ENCODE results near the gene RNASEH2C.

- TF ChIP-seq POLR2AphosphoS5 (IDR thresholded peaks at IDR 0.05; ENCODE audit: low read depth, low read length), result no peak
- TF ChIP-seq TAF1 (IDR thresholded peaks at IDR 0.05; ENCODE audit: borderline replicate concordance, low read depth, low read length), result no peak
- no peak for TF ChIP-seq RAD21 (IDR thresholded peaks at IDR 0.05; ENCODE audit: low read length)
- no peak for TF ChIP-seq IRF3 (IDR thresholded peaks at IDR 0.05; ENCODE audit: low read depth, low read length)
- no peak for TF ChIP-seq MXI1 (IDR thresholded peaks at IDR 0.05; ENCODE audit: low read depth, low read length)
- TF ChIP-seq PBX3 (IDR thresholded peaks at IDR 0.05), result no peak
- no peak for TF ChIP-seq CTCF (IDR thresholded peaks at IDR 0.05)
- no peak for TF ChIP-seq TEAD4 (IDR thresholded peaks at IDR 0.05; ENCODE audit: borderline replicate concordance, insufficient read depth)
- no peak for TF ChIP-seq JUND (IDR thresholded peaks at IDR 0.05)
- no peak for TF ChIP-seq MAX (IDR thresholded peaks at IDR 0.05; ENCODE audit: low read depth)
- TF ChIP-seq REST (IDR thresholded peaks at IDR 0.05; ENCODE audit: low read depth, low read length), result no peak
- no peak for TF ChIP-seq SMC3 (IDR thresholded peaks at IDR 0.05; ENCODE audit: low read depth, low read length)
These were observed 9.9 kb upstream of the RNASEH2C start for GRCh38 chr11:65730461-65730860.
